C4-2B (cell line): ENCODE data around the gene RASSF5.

Experiments used
- ZFX ChIP-seq: fragments of 450-650 bp; IDR thresholded peaks from 2 replicates; pipeline ENCODE4 v1.6.1; 2017
- TF ChIP-seq, protein P1 (sequence below): fragments of 450-650 bp; conservative IDR thresholded peaks from 2 replicates; pipeline ENCODE4 v1.5.1; 2017; ENCODE audit warnings: mild to moderate bottlenecking

- TF ChIP-seq, protein P1, sequence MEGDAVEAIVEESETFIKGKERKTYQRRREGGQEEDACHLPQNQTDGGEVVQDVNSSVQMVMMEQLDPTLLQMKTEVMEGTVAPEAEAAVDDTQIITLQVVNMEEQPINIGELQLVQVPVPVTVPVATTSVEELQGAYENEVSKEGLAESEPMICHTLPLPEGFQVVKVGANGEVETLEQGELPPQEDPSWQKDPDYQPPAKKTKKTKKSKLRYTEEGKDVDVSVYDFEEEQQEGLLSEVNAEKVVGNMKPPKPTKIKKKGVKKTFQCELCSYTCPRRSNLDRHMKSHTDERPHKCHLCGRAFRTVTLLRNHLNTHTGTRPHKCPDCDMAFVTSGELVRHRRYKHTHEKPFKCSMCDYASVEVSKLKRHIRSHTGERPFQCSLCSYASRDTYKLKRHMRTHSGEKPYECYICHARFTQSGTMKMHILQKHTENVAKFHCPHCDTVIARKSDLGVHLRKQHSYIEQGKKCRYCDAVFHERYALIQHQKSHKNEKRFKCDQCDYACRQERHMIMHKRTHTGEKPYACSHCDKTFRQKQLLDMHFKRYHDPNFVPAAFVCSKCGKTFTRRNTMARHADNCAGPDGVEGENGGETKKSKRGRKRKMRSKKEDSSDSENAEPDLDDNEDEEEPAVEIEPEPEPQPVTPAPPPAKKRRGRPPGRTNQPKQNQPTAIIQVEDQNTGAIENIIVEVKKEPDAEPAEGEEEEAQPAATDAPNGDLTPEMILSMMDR: no peak
- no peak for TF ChIP-seq ZFX
These were observed 93.2 kb downstream of the RASSF5 start for GRCh38 chr1:206600527-206600926.
